Posterior cingulate gyrus (tissue), 11 donors: ENCODE measurements around the gene TRAF3.

Experiments used
- DNase-seq, 10 donors: peaks; one replicate each; pipeline versions ENCODE4 v3.0.0 to v3.0.0-alpha.2; 2020 to 2021; ENCODE audit warnings: mixed read lengths in 3 of 10
- intact Hi-C: fragments of 100-400 bp; cut with DNase I; formaldehyde crosslinking; loops from one replicate; pipeline ENCODE4 v1.15.1; 2023

TRAF3 gene

GRCh38 chr14:102942069-102942468, 164.8 kb downstream of the TRAF3 start:
- DNase-seq: peak in 3 of 10 donors; percentile 39 to 65 (median 51)
- intact Hi-C loops: no loop called here

- intact Hi-C loops: no loop called here
Measured at GRCh38 chr14:102943454-102943853, 166.2 kb downstream of the TRAF3 start.

GRCh38 chr14:102943979-102944378, 166.7 kb downstream of the TRAF3 start:
- intact Hi-C loops: no loop called here

More at GRCh38 chr14:102943454-102943853, 166.2 kb downstream of the TRAF3 start:
- peak in 3 of 10 donors; percentile 37 to 67 (median 63) for DNase-seq

GRCh38 chr14:102944448-102945330, 167.4 kb downstream of the TRAF3 start:
- peak in 3 of 10 donors; percentile 53 to 60 (median 58) for DNase-seq

More at GRCh38 chr14:102943979-102944378, 166.7 kb downstream of the TRAF3 start:
- peak in 1 of 10 donors; percentile 48 for DNase-seq

GRCh38 chr14:102945346-102946130, 168.3 kb downstream of the TRAF3 start:
- peak in 3 of 10 donors; percentile 37 to 75 (median 60) for DNase-seq
- intact Hi-C loops: no loop called here

More at GRCh38 chr14:102944448-102945330, 167.4 kb downstream of the TRAF3 start:
- intact Hi-C loops: no loop called here

- peak in 3 of 10 donors; percentile 54 to 70 (median 70) for DNase-seq
- intact Hi-C loops: no loop called here
Measured at GRCh38 chr14:102947321-102948103, 170.3 kb downstream of the TRAF3 start.

- peak in 3 of 10 donors; percentile 60 to 81 (median 66) for DNase-seq
- intact Hi-C loops: no loop called here
Measured at GRCh38 chr14:102948698-102949061, 171.4 kb downstream of the TRAF3 start.

- intact Hi-C loops: no loop called here
- DNase-seq: peak in 3 of 10 donors; percentile 55 to 90 (median 73)
Measured at GRCh38 chr14:102949062-102949800, 172.0 kb downstream of the TRAF3 start.

- peak; percentile 67 to 97 (median 78) for DNase-seq
- intact Hi-C loops: no loop called here
Measured at GRCh38 chr14:102949801-102950451, 172.7 kb downstream of the TRAF3 start.

- intact Hi-C loops: no loop called here
- DNase-seq: peak; percentile 58 to 97 (median 83)
Measured at GRCh38 chr14:102951034-102951433, 173.8 kb downstream of the TRAF3 start.

GRCh38 chr14:102951799-102952198, 174.6 kb downstream of the TRAF3 start:
- peak in 3 of 10 donors; percentile 33 to 65 (median 63) for DNase-seq
- intact Hi-C loops: no loop called here

- peak in 3 of 10 donors; percentile 57 to 79 (median 70) for DNase-seq
- intact Hi-C loops: no loop called here
Measured at GRCh38 chr14:102952276-102952675, 175.0 kb downstream of the TRAF3 start.

GRCh38 chr14:102953100-102953499, 175.9 kb downstream of the TRAF3 start:
- peak in 2 of 10 donors; percentile 40 to 49 for DNase-seq
- intact Hi-C loops: no loop called here

- peak in 3 of 10 donors; percentile 53 to 79 (median 70) for DNase-seq
- intact Hi-C loops: no loop called here
Measured at GRCh38 chr14:102954081-102954789, 177.0 kb downstream of the TRAF3 start.

GRCh38 chr14:102955636-102956408, 178.6 kb downstream of the TRAF3 start:
- DNase-seq: peak in 3 of 10 donors; percentile 39 to 59 (median 56)
- intact Hi-C loops: no loop called here

- intact Hi-C loops: no loop called here
- peak in 7 of 10 donors; percentile 33 to 90 (median 54) for DNase-seq
Measured at GRCh38 chr14:102957222-102957621, 180.0 kb downstream of the TRAF3 start.

- intact Hi-C loops: no loop called here
- peak in 3 of 10 donors; percentile 32 to 68 (median 59) for DNase-seq
Measured at GRCh38 chr14:102958461-102958860, 181.2 kb downstream of the TRAF3 start.
